HEK293T (cell line): Measurements from ENCODE around the gene MUSTN1.

Source experiments
- ARNT ChIP-seq: fragments of 450-650 bp; IDR thresholded peaks from 2 replicates; pipeline ENCODE4 v1.6.1; 2017; ENCODE audit warnings: mild to moderate bottlenecking
- BHLHE40 ChIP-seq: fragments of 450-650 bp; IDR thresholded peaks from 2 replicates; pipeline ENCODE4 v1.6.1; 2016; ENCODE audit warnings: mild to moderate bottlenecking, moderate library complexity, borderline replicate concordance
- CTBP1 ChIP-seq: fragments of 450-650 bp; IDR thresholded peaks from 2 replicates; pipeline ENCODE4 v1.6.1; 2016; ENCODE audit warnings: borderline replicate concordance
- ELF4 ChIP-seq: fragments of 450-650 bp; IDR thresholded peaks from 2 replicates; pipeline ENCODE4 v1.6.1; 2017; ENCODE audit warnings: antibody characterized with exemption
- FOXA1 ChIP-seq: fragments of 450-650 bp; IDR thresholded peaks from 2 replicates; pipeline ENCODE4 v1.6.1; 2016; ENCODE audit warnings: mild to moderate bottlenecking
- FOXK2 ChIP-seq: fragments of 450-650 bp; IDR thresholded peaks from 2 replicates; pipeline ENCODE4 v1.6.1; 2016; ENCODE audit warnings: mild to moderate bottlenecking
- L3MBTL2 ChIP-seq: fragments of 450-650 bp; conservative IDR thresholded peaks from 2 replicates; pipeline ENCODE4 v1.6.1; 2016; ENCODE audit warnings: mild to moderate bottlenecking
- LEF1 ChIP-seq: fragments of 450-650 bp; IDR thresholded peaks from 2 replicates; pipeline ENCODE4 v1.6.1; 2017; ENCODE audit warnings: mild to moderate bottlenecking, borderline replicate concordance
- NFRKB ChIP-seq: fragments of 450-650 bp; IDR thresholded peaks from 2 replicates; pipeline ENCODE4 v1.6.1; 2016; ENCODE audit warnings: mild to moderate bottlenecking, moderate library complexity
- SP1 ChIP-seq: fragments of 450-650 bp; IDR thresholded peaks from 2 replicates; pipeline ENCODE4 v1.6.1; 2017
- SUZ12 ChIP-seq: fragments of 450-650 bp; IDR thresholded peaks from 2 replicates; pipeline ENCODE4 v1.6.1; 2016; ENCODE audit warnings: mild to moderate bottlenecking
- TARDBP ChIP-seq: fragments of 450-650 bp; IDR thresholded peaks from 2 replicates; pipeline ENCODE4 v1.6.1; 2016
- ZNF384 ChIP-seq: fragments of 450-650 bp; IDR thresholded peaks from 2 replicates; pipeline ENCODE4 v1.6.1; 2016
- TF ChIP-seq, protein P1 (sequence below): fragments of 450-650 bp; IDR thresholded peaks from 2 replicates; pipeline ENCODE4 v1.6.1; 2016

DNA sequence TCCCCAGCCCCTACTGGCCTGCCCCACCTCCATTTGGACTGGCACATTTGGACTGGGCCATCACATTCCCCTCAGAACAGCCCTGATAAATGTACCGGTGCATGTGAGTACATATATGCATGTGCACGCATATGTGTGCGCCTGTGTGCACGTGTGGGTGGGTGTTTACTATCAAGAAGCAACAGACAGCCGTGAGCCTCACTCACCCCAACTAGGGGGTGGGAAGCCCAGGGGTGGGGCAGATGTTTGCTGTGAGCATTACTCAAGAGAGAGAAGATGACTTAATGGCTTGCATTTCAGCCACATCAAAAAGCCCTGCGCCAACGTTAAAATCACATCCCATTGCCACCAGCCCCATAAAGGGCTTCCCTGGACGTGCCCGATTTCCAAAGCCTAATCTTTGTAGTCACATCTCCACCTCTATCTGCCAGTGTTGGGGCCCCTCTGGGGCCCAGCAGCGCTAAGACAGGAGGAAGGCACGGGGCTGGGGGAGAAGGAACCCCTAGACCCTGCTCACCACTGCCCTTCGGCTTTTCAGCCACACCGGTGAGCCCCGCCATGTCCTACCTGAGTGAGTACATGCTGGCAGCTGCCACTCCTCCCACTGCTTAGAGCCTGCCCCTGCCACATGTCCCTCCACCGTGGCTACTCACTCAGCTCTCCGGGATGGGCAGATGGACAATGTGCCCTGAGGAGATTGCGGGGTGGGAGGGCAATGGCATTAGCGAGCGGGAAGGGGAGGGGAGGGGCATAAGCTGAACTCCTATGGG, 29.4 kb downstream of the MUSTN1 start:
- TF ChIP-seq SP1: no peak
- TF ChIP-seq, protein P1, sequence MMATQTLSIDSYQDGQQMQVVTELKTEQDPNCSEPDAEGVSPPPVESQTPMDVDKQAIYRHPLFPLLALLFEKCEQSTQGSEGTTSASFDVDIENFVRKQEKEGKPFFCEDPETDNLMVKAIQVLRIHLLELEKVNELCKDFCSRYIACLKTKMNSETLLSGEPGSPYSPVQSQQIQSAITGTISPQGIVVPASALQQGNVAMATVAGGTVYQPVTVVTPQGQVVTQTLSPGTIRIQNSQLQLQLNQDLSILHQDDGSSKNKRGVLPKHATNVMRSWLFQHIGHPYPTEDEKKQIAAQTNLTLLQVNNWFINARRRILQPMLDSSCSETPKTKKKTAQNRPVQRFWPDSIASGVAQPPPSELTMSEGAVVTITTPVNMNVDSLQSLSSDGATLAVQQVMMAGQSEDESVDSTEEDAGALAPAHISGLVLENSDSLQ: no peak
- TF ChIP-seq LEF1: no peak
- no peak for TF ChIP-seq SUZ12
- TF ChIP-seq FOXK2: no peak
- no peak for TF ChIP-seq NFRKB
- TF ChIP-seq ELF4: no peak
- no peak for TF ChIP-seq CTBP1
- no peak for TF ChIP-seq L3MBTL2
- TF ChIP-seq BHLHE40: no peak
- no peak for TF ChIP-seq FOXA1
- no peak for TF ChIP-seq ARNT
- no peak for TF ChIP-seq TARDBP
- no peak for TF ChIP-seq ZNF384
